ENCODE measurements around the gene TTC13.

TTC13 gene

GRCh38 chr1:230902349-230902923 lies 76.2 kb downstream of the TTC13 start:
- TF ChIP-seq, protein P1, sequence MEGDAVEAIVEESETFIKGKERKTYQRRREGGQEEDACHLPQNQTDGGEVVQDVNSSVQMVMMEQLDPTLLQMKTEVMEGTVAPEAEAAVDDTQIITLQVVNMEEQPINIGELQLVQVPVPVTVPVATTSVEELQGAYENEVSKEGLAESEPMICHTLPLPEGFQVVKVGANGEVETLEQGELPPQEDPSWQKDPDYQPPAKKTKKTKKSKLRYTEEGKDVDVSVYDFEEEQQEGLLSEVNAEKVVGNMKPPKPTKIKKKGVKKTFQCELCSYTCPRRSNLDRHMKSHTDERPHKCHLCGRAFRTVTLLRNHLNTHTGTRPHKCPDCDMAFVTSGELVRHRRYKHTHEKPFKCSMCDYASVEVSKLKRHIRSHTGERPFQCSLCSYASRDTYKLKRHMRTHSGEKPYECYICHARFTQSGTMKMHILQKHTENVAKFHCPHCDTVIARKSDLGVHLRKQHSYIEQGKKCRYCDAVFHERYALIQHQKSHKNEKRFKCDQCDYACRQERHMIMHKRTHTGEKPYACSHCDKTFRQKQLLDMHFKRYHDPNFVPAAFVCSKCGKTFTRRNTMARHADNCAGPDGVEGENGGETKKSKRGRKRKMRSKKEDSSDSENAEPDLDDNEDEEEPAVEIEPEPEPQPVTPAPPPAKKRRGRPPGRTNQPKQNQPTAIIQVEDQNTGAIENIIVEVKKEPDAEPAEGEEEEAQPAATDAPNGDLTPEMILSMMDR (IDR thresholded peaks at IDR 0.05; ENCODE audit: insufficient read depth, low read length, missing control alignments) = no peak
- DNase-seq (ENCODE audit: low read depth, low spot score) = no peak
- POLR2A ChIA-PET = no interaction called here

GRCh38 chr1:230901671-230902070 lies 77.0 kb downstream of the TTC13 start:
- CTCF ChIA-PET = interaction anchor here (1.0 to 2.6 kb wide), 8 partner anchors 9 to 309 kb away, joined by 3 to 13 read pairs (median 4); no protein-coding TSS in a partner anchor
- no peak for DNase-seq (ENCODE audit: low read depth, low spot score)
- POLR2A ChIA-PET = interaction anchor here (1.1 kb wide), 1 partner anchor 32 kb away, joined by 6 read pairs; no protein-coding TSS in a partner anchor
- no peak overlapping the region for H3K4me3 ChIP-seq (ENCODE audit: low read depth, low read length)
- TF ChIP-seq, protein P1 (IDR thresholded peaks at IDR 0.05; ENCODE audit: insufficient read depth, low read length, missing control alignments) = no peak

More at GRCh38 chr1:230902349-230902923, 76.2 kb downstream of the TTC13 start:
- H3K4me3 ChIP-seq (ENCODE audit: low read depth, low read length) = no peak overlapping the region
- CTCF ChIA-PET = interaction anchor here (0.9 to 2.6 kb wide), 6 partner anchors 9 to 308 kb away, joined by 3 to 8 read pairs (median 4); no protein-coding TSS in a partner anchor

- DNase-seq (ENCODE audit: low read depth, low spot score) = no peak
- ChIA-PET POLR2A (interaction anchor here (0.6 to 1.5 kb wide), 3 partner anchors 22 to 34 kb away, joined by 3 to 7 read pairs (median 6); no protein-coding TSS in a partner anchor), CTCF (interaction anchor here (1.0 to 2.1 kb wide), 7 partner anchors 12 to 310 kb away, joined by 3 to 13 read pairs (median 4); no protein-coding TSS in a partner anchor)
- TF ChIP-seq, protein P1 (IDR thresholded peaks at IDR 0.05; ENCODE audit: insufficient read depth, low read length, missing control alignments) = no peak
- H3K4me3 ChIP-seq (ENCODE audit: low read depth, low read length) = no peak overlapping the region
Observed at GRCh38 chr1:230900984-230901383, 77.7 kb downstream of the TTC13 start.

DNA sequence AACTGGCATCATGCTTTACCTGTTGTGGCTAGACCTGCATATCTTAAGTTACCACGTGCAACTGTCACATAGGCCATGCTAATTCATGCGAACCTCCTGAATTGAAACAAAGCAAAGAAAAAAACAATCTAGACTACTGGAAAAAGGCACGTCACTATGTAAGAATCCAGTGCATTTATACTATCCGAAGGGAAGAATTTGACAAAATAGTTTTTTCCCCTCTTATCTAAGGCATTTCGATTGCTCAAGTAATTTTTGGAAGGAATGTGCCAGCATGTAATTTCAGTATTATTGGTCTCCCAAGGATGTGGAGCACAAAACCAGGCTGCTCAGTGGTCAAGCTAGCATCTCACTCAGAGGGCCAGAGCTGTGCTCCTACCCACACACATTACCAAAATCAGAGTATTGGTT lies 78.8 kb downstream of the TTC13 start:
- ChIA-PET POLR2A (interaction anchor here (1.5 kb wide), 1 partner anchor 33 kb away, joined by 7 read pairs; no protein-coding TSS in a partner anchor), CTCF (interaction anchor here (0.8 to 2.1 kb wide), 3 partner anchors 17 to 31 kb away, joined by 3 to 13 read pairs (median 5); no protein-coding TSS in a partner anchor)
- H3K4me3 ChIP-seq (ENCODE audit: low read depth, low read length) = no peak overlapping the region
- peak; percentile 66 for DNase-seq (ENCODE audit: low read depth, low spot score)
- TF ChIP-seq, protein P1 (IDR thresholded peaks at IDR 0.05; ENCODE audit: insufficient read depth, low read length, missing control alignments) = no peak

DNA sequence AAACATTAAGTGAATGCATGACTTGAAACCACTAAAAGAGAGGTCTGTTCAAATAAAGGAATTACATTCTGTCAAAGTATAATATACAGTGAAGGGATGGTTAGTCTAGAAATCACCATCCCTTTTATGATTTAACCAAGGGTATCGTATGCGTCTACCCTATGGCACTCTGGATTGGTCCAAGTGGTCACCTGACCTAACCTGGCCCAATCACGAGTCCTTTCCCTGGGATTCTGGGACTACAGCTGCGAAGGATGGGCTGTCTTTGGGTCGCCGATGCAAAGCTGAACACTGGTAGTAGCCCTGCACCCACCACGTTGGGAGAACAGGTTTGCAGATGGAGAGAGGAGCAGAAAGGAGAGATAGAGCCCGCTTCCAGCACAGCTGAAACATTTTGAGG lies 79.9 kb downstream of the TTC13 start:
- TF ChIP-seq, protein P1 (IDR thresholded peaks at IDR 0.05; ENCODE audit: insufficient read depth, low read length, missing control alignments) = no peak
- DNase-seq (ENCODE audit: low read depth, low spot score) = no peak
- H3K4me3 ChIP-seq (ENCODE audit: low read depth, low read length) = no peak overlapping the region
- ChIA-PET CTCF (interaction anchor here (1.5 to 2.4 kb wide), 3 partner anchors 8 to 19 kb away, joined by 5 to 11 read pairs (median 7); no protein-coding TSS in a partner anchor), POLR2A (no interaction called here)

DNA sequence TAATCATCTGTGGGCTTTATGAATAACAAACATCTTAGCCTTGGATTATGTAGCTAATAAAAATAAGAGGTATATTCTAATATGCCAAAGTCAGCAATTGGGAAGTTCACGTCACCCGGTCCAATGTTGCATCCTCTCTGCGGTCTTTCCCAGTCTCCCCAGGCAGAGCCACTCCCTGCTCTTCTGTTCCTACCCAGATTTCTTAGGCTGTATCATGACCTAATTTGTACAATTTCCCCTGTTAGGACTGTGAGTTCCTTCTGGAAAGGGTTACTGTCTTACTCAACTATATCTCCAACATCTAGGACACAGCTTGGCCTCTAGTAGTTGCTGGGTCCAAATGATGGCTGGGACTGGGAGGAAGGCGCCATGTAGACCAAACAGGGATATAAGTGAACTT lies 80.5 kb downstream of the TTC13 start:
- TF ChIP-seq, protein P1 (IDR thresholded peaks at IDR 0.05; ENCODE audit: insufficient read depth, low read length, missing control alignments) = no peak
- ChIA-PET POLR2A (no interaction called here), CTCF (interaction anchor here (1.5 to 2.4 kb wide), 3 partner anchors 9 to 20 kb away, joined by 5 to 11 read pairs (median 7); no protein-coding TSS in a partner anchor)
- no peak overlapping the region for H3K4me3 ChIP-seq (ENCODE audit: low read depth, low read length)
- no peak for DNase-seq (ENCODE audit: low read depth, low spot score)

All from AG04449 (cell line).